KBM-7 (cell line): Measurements from ENCODE around the gene CCDC157.
A peak's percentile ranks its signal among the peaks of the same experiment; 100 is the strongest.

ENCODE experiments used
- DNase-seq: peaks from one replicate; pipeline ENCODE4 v3.0.0-alpha.2; 2015
- in situ Hi-C: fragments of 300-500 bp; cut with MboI; formaldehyde crosslinking; loops from 2 replicates; pipeline ENCODE4 v1.14.3; 2020; ENCODE audit warnings: low sequenced_read_pairs, low pct_unique_long_range_greater_than_20kb, mixed read lengths

CCDC157 gene

DNA sequence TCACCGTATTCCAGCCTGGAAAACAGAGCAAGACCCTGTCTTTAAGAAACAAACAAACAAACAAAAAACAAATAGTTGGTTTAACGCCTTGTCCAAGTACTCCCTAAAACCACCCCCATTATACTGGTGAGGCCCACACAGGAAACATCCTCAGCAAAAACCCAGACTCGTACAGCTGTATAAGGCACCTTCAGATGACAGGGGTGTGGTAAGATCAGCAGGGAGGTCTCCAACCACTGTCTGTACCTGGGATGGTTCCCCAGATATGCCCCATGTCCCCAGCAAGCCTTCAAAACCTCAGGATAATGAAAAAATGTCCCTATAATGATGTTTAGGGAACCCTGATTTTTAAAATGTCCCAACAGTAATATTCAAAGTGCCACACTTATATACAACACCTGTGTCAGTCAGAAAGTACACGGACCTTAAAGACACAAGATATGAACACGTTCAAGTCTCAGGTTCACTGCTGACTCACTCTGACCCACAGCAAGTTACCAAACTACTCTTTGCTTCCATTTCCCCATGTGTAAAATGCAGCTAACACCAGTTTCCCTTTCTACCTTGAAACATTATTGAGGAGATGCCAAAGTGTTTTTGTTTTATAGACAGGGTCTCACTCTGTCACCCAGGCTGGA is 9.4 kb upstream of the CCDC157 start:
- in situ Hi-C loops, result no loop called here
- no peak for DNase-seq

DNA sequence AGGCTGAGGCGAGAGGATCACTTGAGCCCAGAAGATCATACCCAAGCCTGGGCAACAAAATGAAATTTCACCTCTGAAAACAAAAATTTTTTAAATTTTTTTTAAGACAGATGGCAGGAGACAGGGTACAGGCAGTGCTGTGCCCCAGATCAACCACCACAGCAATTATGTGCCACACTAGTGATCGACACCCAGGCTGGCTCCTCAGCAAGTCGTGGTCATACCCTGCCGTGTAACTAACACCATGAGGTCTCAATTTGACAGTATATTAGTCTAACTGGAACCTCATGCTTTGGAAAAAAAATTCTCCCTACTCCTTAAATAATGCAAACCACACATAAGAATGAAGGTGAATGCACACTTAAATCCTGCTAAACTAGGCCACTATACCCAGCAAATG is 8.4 kb upstream of the CCDC157 start:
- no peak for DNase-seq
- in situ Hi-C loops, result no loop called here

- in situ Hi-C loops, result no loop called here
These were observed 8.0 kb upstream of the CCDC157 start for GRCh38 chr22:30348809-30349208.

GRCh38 chr22:30351226-30351625 is 5.6 kb upstream of the CCDC157 start:
- in situ Hi-C loops, result no loop called here
- DNase-seq, result no peak

More at GRCh38 chr22:30348809-30349208, 8.0 kb upstream of the CCDC157 start:
- DNase-seq, result no peak

DNA sequence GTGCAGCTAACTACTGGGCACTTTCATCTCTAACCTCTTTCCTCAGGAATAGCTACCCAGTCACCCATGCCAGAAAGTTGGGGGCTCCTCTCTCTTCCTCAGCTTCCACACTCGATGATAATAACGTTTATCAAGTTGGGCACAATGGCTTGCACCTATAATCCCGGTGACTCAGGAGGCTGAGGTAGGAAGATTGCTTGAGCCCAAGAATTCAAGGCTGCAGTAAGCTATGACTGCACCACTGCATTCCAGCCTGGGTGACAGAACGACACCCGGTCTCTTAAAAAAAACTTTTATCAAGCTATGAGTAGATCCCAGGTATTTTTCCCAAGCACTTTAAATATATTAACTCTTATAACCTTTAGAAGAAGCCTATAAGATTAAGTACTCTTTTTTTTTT is 2.2 kb upstream of the CCDC157 start:
- in situ Hi-C loops, result no loop called here
- DNase-seq, result no peak

DNA sequence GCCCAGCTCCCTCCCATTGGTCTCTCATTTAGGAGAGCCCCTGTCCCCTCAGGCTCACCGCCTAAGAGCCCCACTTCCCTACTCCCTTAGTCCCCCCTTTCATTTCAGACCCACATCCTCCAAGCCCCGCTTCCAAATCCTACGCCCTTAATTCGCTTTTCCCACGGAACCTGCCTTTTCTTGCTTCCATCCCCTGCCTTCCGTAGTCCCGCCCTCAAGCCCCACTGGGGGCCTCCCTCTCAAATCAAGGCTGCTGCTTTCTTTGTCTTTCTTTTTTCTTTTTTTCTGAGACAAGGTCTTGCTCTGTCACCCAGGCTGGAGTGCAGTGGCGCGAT is 396 bp downstream of the CCDC157 start:
- DNase-seq, result no peak
- in situ Hi-C loops, result no loop called here

DNA sequence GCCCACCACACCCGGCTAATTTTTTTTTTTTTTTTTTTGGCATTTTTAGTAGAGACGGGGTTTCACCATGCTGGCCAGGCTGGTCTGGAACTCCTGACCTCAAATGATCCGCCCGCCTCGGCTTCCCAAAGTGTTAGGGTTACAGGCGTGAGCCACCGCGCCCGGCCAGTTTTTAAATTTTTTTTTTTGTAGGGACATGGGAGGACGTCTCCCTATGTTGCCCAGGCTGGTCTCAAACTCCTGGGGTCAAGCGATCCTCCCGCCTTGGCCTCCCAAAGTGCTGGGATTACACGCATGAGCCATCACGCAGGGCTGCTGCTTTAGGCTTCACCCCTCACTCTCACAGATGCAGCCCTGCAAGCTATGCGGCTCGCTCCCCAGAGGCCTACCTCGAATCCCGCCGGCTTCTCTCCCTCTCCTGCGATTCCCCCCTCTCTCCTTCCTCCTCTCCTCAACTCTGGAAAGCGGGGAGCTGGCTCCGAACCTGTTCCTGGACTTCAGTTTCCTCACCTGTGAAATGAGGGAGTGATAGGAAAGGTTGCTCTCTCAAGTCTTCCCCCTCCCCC is 926 bp downstream of the CCDC157 start:
- no peak for DNase-seq
- in situ Hi-C loops, result no loop called here

GRCh38 chr22:30358541-30358940 is 1.7 kb downstream of the CCDC157 start:
- in situ Hi-C loops, result no loop called here
- no peak for DNase-seq

DNA sequence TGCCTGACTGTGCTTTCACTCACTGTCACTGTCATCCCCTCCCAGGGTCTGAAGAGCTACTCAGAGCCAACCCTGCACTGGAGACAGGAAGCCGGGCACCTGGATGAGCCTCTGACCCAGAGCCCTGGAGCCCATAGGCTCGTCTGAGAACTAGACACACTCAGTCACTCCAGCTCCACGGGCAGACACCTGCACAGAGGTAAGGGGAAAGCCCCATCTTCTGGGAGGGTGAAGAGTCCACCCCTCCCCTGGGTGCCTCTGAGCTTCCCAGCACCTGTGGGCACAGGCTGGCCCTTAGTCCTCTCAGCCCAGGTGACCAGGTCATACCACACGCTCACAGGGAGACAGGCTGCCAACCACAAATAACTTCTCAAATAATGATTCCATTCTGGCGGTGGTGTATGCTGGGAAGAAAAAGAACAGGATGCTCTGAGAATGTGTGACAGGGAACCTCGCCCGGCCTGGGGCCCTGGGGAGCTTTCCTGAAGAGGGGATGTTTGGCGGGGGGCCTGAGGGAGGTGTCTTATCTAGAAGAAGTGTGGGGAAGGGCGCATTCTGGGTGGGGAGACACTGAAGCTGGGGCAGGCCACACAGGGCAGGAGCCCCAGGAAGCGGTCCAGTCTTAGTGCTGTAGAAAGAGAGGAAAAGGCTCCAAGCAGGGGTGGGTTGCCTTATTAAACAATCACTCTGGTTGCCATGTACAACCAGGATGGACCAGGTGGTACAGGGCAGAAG is 5.3 kb downstream of the CCDC157 start:
- in situ Hi-C loops, result no loop called here
- DNase-seq, result no peak

GRCh38 chr22:30362651-30363281 is 6.0 kb downstream of the CCDC157 start:
- no peak for DNase-seq
- in situ Hi-C loops, result no loop called here

- no peak for DNase-seq
- in situ Hi-C loops, result no loop called here
These were observed 9.1 kb downstream of the CCDC157 start for GRCh38 chr22:30365891-30366290.

- in situ Hi-C loops, result no loop called here
- no peak for DNase-seq
These were observed 11.6 kb downstream of the CCDC157 start for GRCh38 chr22:30368420-30368819.

GRCh38 chr22:30370641-30371230 is 13.9 kb downstream of the CCDC157 start:
- in situ Hi-C loops, result no loop called here
- DNase-seq, result no peak

DNA sequence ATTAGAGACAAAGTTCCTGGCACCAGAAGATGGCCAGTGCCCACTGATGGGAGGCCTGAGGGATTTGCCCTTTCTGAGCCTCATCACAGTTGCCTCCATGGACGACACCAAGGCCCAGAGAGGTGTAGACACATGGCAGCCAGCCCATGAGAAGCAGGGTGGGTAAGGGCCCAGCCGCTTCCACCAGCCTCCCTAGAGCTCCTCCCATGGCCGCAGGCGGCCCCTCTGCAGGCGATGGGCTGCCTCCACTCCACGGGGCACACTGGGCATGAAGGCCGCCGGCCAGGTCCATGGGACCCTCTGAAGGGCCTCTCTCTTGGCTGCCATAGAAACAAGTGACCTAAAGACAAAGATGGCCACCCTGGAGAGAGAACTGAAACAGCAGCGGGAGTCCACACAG is 14.5 kb downstream of the CCDC157 start:
- in situ Hi-C loops, result no loop called here
- no peak for DNase-seq

DNA sequence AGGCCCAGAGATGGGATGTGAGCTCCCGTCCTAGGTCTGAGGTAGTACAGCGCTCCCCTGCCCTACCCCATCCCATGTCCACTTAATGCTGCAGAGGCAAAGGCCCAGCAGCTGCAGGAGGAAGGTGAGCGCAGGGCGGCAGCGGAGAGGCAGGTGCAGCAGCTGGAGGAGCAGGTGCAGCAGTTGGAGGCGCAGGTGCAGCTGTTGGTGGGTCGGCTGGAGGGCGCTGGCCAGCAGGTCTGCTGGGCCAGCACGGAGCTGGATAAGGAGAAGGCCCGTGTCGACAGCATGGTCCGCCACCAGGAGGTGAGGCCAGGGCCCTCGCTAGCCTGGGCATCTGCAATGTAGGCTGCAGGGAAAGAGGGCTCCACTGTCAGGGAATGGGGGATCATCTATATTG is 15.2 kb downstream of the CCDC157 start:
- DNase-seq, result no peak
- in situ Hi-C loops, result no loop called here

GRCh38 chr22:30372915-30373314 is 16.1 kb downstream of the CCDC157 start:
- DNase-seq, result peak; percentile 9
- in situ Hi-C loops, result no loop called here

DNA sequence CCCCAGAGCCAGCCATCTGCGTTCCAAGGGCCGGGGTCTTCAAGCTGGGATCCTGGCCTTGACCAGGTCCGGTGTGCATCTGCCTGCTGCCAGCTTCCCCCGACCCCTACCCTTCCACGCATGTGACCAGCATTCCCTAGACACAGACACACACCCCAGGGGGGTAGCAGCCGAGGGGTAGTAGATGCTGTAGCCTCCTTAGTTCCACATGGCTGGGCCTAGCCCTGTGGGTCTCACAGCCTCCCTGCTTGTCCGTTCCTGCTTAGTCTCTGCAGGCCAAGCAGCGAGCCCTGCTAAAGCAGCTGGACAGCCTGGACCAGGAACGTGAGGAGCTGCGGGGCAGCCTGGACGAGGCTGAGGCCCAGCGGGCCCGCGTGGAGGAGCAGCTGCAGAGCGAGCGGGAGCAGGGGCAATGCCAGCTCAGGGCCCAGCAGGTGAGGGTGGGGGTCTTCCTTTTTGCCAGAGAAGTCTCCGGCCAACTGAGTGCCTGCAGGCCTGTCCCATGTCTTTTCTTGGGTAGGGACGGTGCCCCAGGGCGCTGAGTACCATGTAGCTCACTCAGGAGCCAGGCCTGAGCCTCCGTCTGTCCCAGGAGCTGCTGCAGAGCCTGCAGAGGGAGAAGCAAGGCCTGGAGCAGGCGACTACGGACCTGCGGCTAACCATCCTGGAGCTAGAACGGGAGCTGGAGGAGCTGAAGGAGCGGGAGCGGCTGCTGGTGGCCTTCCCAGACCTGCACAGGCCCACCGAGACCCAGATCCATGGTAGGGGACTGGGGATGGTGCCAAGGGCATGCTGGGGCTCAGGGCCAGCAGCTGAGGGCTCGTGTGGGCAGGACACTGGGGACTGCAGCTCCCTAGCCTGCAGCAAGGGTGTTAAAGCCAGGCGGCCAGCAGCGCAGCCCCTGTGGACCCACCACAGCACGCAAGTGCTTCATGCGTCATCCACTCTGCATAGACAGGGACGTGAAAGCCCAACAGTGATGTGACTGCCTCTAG is 16.8 kb downstream of the CCDC157 start:
- no peak for DNase-seq
- in situ Hi-C loops, result no loop called here

- in situ Hi-C loops, result loop anchor here (25.0 kb wide), 1 partner anchor 263 kb away; no protein-coding TSS in a partner anchor
- no peak for DNase-seq
These were observed 18.6 kb downstream of the CCDC157 start for GRCh38 chr22:30375312-30375849.
